GM10847 (cell line): Measurements from ENCODE around the gene PYM1.

Experiments
- POLR2A ChIP-seq: IDR thresholded peaks from 2 replicates; pipeline ENCODE4 v1.6.1; 2011; ENCODE audit not compliant: insufficient read length; ENCODE audit errors: extremely low read depth

The PYM1 gene

DNA sequence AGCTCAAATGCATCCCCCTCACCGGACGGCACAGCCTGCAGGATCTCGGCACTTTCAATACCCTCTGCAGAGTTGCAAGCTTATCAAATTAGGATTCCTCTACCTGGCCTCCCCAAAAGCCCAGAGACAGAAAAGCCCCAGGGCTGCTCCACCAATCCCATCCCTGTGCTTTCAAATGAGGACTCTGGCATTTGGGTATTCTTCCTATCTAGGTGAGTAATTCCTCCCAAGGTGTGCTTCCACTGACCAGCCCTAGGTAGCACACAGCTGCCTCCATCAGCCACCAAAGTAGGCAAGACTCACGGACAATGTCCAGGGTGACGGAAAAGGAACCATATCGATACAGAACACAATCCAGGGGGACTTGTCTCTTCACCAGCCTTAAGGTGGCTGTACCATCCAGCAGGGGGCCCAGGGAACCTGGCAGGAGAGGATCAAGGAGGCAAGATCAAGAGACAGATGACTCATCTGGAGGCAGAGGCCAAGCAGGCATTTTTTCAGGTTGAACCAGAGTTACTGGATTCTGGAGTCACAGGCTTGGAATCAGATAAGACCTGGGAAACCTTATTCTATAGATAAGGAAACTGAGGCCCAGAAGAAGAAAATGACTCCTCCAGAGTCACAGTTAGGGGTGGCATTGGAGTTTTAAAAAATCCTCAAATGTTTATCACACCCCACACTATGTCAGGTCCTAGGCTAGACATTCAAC is 28.3 kb upstream of the PYM1 start:
- TF ChIP-seq POLR2A = no peak

DNA sequence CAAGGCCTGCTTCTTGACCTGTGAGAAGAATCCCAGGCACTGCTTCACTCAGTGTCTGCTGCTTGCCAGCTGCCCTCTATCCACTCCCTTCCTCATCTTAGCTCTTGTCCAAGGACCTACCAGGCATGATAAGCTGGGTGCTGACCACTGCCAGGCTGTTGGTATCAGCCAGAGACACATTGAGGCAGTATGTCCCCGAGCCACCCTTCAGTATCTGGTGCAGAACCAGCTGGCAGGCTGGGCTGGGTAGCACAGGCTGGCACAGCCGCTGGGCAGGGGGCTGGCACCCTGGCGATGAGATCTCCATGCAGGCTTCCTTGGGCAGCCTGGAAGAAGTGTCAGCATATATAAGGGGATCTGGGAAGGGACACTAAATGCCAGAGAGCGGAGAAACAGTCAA is 27.6 kb upstream of the PYM1 start:
- TF ChIP-seq POLR2A = no peak

DNA sequence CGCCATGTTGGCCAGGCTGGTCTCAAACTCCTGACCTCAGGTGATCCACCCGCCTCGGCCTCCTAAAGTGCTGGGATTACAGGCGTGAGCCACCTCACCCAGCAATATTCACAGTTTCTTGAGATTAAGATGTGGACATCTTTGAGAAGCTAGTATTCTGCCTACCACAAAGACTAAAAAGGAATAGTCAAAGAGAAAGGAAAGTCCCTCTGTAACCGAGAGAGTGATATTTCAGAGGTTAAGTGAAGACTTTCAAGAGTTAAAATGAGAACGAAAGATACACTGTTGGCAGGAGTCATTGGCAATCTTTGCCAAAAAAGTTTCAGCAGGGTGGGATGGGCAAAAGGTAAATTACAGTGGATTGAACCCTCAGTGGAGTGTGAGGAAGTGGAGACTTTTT is 18.9 kb upstream of the PYM1 start:
- TF ChIP-seq POLR2A = no peak

DNA sequence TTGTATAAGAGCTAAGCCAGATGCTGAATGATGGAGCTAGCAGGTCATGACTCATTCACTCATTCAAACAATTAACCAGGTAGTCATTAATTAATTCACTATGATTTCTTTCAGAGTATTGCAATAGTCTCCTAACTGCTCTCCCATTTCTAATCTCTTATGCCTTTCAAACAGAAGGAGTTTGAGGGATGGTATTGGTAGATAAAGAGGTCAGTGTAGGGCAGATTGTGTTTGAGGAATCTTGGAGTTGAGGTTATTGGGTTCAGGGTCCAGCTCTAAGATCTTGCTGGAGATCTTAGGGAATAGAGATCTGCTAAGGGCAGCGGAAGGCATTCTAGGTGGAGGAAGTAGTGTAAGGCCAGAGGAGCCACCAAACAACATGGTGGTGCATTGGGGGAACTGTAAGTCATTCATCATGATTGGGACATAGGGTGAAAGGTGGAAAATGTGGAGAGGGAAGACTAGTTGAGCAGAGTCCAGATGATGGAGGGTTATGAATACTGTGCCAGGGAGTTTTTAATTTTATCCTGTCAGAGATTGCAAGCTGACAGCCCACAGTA is 15.0 kb upstream of the PYM1 start:
- TF ChIP-seq POLR2A = no peak

DNA sequence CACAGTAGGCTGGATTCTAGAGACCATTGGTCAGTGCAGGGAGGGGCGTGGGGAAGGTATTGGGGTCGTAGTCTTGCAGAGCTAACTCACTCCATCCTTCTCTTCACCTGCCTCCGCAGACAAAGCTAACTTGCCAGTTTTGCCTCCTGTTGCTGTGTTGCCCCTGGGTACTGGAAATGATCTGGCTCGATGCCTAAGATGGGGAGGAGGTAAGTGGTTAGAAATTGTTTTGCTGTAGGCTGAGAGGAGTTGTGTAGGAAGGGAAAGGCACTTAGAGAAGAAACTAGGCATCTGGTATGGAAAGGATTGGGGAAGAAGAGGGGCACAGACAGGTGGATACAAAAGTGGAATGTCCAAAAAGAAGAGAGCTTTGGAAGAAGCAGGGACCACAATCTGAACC is 14.4 kb upstream of the PYM1 start:
- no peak for TF ChIP-seq POLR2A

DNA sequence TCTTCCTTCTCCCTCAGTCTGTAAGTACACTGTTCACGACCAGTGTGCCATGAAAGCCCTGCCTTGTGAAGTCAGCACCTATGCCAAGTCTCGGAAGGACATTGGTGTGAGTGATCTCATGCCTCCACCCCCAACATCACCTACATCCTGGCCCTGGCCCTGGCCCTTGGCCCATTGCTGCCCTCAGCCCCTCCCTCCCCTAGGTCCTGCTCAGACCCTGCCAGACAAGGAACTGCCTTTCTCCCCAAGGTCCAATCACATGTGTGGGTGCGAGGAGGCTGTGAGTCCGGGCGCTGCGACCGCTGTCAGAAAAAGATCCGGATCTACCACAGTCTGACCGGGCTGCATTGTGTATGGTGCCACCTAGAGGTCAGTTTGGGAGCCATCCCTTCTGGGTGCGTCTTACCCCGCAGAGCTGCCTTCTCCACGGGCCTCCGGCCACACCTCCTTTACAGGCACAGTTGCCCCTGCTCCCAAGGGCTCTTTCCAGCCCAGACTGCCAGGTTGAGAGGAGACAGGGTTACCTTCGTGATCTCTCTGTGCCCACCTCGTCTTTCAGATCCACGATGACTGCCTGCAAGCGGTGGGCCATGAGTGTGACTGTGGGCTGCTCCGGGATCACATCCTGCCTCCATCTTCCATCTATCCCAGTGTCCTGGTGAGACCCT is 12.5 kb upstream of the PYM1 start:
- no peak for TF ChIP-seq POLR2A

DNA sequence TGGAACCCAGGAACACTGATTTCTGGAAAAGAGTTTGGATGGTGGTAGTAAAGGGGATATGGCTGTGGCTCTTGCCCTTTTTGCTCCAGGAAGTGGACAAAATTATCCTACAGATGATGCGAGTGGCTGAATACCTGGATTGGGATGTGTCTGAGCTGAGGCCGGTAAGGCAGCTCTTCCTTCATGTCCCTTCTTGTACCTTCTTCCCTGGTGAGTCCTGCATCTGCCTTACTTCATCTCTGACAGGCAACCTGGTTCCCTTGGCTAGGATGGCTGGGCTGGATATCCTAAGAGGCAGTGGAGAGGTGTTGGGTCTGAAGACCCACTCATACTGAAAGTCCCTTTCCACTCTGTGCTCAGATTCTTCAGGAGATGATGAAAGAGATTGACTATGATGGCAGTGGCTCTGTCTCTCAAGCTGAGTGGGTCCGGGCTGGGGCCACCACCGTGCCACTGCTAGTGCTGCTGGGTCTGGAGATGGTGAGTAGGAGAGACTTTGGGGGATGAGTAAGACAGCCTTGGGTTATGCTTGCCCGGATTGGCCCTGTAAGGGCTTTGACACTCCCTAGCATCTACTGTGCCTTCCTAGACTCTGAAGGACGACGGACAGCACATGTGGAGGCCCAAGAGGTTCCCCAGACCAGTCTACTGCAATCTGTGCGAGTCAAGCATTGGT is 11.3 kb upstream of the PYM1 start:
- TF ChIP-seq POLR2A = no peak

DNA sequence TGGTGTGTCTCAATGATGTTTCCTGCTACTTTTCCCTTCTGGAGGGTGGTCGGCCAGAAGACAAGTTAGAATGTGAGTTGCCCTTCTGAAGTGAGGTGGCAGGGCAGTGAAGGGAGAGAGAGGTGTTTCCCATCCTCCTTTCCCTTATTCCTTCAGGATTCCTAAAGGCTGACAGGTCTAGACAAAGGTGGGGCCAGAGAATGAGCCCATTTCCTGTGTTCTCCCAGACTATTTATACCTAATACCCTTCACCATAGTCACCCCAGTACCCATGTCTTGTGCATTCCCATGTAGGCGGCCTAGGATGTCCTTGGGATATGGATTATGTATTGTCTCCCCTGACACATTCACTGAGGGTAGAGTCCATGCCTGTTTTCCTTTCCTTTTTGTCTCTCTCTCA is 10.3 kb upstream of the PYM1 start:
- TF ChIP-seq POLR2A = no peak

DNA sequence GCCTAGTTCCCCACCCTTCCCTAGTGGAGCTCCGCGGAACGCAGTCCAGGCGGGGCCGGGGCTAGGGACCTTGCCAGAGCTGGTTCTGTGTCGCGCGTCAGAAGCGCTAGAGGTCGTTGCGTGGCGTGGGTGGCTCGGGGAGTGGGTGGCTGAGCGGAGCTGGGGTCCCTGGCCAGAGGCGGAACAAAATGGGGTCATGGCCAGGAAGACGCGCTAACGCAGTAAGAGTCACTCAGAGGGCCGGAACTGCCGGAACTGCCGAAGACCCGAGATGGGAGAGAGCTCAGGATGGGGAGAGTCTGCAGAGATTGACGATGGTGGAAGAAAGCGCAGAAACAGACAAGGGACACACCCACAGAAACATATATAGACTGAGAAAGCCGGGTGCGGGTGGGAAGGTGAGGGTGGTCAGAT is 8.1 kb upstream of the PYM1 start:
- no peak for TF ChIP-seq POLR2A

DNA sequence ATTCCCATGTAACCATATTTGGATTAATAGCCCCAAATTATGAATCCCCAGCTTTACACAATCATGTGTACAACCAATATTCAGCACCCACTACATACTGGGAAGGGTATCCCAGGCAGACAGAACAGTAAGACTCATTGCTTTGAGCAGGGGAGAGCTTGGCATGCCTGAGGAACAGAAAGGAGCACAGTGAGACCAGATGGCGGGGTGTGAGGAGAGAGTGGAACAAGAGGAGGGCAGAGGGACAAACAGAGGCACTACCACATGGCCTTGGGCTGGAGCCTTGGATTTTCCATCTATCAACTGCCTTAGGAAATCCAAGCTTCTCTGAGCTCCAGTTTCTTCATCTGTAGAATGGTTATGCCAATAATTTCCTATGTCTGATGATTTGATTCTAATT is 7.1 kb upstream of the PYM1 start:
- TF ChIP-seq POLR2A = no peak

DNA sequence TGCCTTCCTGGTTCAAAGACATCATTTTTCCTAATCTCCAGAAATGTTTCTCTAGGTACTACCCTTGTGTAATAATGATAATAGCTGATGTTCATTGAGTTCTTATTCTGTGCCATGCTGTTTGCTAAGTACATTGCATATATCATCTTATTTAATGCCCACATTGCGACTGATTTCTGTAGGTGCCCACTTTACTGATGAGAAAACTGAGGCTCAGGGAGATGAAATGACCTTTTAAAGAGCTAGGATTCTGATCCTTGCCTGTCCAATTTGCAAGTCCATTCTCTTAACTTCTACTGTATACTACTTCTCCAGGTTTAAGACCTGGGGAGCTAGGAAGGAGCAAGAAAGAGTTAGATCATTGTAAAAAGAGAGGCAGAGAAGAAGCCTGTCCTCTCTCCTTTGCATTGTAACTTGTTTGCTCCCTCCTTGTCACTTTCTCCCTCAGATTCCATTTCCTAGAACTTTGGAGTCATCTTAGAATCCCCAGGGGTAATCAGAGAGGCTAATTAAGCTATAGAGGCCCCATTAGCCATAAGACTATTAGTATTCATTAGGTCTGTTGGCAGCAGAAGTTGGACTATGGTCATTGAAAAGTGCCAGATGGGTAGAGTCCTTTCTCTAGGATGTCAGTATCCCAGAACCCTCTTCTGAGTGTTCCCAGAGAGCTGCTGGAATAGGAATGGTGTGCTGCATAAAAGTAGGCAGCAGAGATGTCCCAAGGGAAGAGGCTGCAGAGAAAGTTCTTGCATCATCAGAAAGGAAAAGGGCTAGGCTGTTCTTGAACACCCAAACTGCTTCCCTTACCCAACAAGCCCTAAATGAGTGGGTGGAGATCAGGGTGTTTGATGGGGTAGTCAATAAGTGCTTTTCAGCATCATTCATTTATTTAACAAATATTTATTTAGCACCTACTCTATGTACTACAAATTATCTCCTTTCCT is 6.4 kb upstream of the PYM1 start:
- TF ChIP-seq POLR2A = no peak

DNA sequence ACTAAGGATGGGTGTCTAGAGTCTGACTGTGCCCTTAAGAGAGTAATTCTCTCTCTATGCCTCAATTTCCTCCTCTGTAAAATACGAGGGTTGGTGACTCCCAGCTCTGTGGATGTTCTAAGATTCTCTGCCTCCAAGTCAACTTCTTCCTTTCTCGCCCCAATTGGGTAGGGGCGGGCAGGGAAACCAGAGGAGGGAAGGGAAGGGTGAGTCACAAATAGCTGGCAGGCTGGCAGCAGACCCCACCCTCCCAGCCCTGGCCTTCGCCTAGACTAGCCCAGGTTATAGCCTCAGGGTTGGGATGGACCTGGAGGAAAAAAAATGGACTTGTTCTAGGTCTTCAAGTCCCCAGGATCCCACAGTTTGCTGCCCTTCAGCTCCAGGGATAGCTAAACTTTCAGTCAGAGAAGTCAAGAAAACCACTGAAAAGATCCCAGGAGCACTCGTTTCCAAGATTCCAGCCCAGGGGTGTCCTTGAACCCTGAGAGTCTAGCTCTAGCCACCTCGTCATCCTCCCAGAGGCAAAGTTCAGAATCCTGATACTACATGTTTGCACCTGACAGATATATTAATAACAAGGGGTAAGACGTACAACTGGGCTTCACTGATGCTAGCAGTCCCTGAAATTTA is 5.6 kb upstream of the PYM1 start:
- TF ChIP-seq POLR2A = no peak

DNA sequence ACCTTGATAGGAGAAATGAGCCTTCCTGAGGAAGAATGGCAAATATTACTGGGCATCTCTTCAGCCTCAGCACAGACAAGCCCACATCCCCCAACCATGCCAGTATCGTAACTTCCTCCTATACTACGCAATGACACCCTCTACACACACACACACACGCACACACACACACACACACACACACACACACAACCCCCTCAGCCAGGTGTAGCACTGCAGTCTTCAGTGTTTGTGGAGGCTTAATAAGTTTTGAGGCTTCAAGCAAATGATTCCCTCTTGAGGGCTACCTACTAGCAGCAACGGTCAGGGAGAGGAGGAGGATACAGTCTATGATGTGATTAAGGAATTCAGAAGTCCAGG is 4.8 kb upstream of the PYM1 start:
- TF ChIP-seq POLR2A = no peak

DNA sequence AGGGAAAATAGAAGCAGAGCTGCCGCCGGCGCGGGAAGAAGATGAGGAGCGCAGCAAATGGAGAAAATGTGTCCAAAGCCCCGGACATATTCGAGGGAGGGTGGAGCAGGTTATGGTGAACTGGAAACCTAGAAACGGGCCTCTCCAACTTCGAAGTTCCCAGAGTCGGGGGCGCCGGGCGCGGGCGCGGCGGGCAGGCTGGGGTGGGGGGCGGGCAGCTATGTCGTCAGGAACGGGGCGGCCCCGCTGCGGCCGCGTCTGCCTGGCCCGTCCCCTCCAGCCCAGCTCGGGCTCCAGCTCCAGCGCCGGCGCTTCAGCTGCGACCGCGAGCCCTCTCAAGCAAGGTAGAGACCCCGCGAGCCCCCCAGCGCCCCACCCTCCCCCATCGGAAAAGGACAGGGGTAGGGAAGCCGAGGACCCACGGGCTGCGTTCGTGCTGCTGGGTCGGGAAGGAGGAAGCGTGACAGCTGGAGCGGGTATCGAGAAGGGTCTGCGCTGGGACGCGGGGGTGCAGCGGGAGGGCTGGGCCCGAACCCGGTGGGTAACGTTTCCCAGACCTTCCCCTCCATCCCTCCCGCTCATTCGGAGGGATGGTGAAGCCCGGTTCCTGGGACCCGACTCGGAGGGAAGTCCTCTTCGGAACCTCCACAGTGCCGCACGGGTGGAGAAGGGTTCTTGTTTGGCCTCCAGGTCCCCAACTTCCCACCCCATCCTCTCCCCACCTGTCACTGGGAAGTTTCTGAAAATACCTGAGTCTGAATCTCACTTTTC is 4.3 kb upstream of the PYM1 start:
- no peak for TF ChIP-seq POLR2A
